ENCODE data around the gene FHOD3. TPM values are rescaled to one million over a fixed set of nuclear protein-coding genes. Genes with fewer than 3 reads are reported as not detected.

FHOD3 gene
- total and polyA plus RNA-seq, 11 donors = 109 to 532 (median 262) TPM

DNA sequence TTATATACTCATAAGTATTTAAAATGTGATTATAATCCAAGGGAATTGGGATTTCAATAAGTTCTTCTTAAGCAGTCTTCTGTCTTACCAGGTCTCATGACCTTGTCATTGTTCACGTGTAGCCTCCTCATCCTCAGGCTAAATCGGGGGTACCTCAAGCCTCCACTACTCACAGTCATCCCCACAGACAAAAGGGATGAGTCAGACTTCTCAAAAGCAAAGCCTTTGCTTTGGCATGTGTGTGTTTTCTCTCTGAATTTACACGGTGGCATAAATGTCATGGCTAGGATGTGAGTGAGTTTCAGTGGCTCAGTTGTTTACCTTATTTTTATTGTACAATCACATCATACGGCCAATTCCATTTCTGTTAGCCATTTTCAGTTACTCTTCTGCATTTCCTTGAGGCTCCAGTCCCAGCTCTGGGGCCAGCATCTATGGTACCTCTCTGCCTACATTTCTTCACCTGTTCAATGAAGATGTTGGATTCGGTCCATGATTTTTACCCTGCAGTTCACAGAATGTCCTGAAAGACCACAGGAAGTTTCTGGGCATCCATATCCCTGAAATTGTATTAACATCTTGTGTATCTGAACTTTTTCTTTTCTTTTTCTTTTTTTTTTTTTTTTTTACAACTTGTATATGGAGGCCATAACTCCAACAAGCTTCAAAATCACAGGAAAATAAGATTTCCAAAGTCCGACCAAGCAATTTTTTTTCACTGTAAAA, 195.3 kb downstream of the FHOD3 start:
- no peaks in the 10 kb centered on the region for H3K36me3 ChIP-seq
- no peaks in the 10 kb centered on the region for H3K9me3 ChIP-seq
- TF ChIP-seq, protein P1, sequence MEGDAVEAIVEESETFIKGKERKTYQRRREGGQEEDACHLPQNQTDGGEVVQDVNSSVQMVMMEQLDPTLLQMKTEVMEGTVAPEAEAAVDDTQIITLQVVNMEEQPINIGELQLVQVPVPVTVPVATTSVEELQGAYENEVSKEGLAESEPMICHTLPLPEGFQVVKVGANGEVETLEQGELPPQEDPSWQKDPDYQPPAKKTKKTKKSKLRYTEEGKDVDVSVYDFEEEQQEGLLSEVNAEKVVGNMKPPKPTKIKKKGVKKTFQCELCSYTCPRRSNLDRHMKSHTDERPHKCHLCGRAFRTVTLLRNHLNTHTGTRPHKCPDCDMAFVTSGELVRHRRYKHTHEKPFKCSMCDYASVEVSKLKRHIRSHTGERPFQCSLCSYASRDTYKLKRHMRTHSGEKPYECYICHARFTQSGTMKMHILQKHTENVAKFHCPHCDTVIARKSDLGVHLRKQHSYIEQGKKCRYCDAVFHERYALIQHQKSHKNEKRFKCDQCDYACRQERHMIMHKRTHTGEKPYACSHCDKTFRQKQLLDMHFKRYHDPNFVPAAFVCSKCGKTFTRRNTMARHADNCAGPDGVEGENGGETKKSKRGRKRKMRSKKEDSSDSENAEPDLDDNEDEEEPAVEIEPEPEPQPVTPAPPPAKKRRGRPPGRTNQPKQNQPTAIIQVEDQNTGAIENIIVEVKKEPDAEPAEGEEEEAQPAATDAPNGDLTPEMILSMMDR (IDR thresholded peaks at IDR 0.05) = peak in 1 of 12 donors; percentile 9
- TF ChIP-seq POLR2A (IDR thresholded peaks at IDR 0.05) = no peak
- no peak for ATAC-seq
- peaks cover 0 to 74% (median 18%) of the 10 kb centered on the region in 12 donors for H3K4me1 ChIP-seq
- no peak overlapping the region for H3K4me3 ChIP-seq
- DNase-seq = no peak
- intact Hi-C loops (cut with DNase I) = no loop called here
- 78 to 85% (median 80%) methylated on average over 6 of the region's 6 CpGs for WGBS, 4 donors
- H3K27ac ChIP-seq = peak overlapping the region in 8 of 12 donors; percentile 26 to 70 (median 46)
- H3K27me3 ChIP-seq = no peaks in the 10 kb centered on the region

DNA sequence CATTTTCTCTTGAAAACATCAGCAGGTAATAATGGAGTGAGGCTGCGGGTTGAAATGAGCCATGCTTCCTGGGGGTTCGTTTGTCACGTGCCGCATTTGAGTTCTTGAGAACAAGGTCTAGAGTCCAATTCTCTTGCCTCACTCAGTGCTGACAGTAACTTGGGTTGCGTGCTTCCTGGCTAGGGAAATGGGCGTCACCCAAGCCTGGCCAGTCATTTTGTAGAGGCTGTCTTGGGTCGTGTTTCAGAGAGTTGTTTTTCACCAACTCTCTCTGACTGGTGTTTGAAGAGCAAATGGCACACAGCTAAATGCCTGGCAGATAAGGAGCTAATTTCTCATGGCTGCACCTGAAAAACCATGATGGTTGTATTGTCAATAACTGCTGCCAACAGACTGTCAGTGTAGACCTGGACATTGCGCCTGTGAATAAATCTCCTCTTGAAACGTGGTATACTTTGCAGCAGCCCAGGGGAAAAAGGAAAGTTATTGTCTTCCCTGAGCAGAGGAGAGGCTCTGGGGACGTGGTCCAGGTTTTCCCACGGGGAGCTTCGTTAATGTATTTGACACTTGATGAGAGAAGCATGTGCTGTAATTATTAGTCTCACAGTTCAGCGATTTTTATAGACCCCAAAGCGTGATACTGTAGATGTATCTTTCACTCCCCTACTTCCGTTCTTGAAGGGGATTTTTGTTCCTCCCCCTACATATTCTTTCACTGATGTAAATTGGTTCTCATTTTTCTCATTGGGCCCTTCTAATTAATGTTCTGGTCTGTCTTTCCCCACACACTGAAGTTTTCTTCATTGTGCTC, 196.0 kb downstream of the FHOD3 start:
- no peaks in the 10 kb centered on the region for H3K27me3 ChIP-seq
- peaks cover 0 to 74% (median 17%) of the 10 kb centered on the region in 12 donors for H3K4me1 ChIP-seq
- no peaks in the 10 kb centered on the region for H3K9me3 ChIP-seq
- DNase-seq (peak in 3 of 5 donors; percentile 51 to 66 (median 56)), ATAC-seq (peak; percentile 62 to 85 (median 78))
- TF ChIP-seq, protein P1 (IDR thresholded peaks at IDR 0.05) = no peak
- no peak for TF ChIP-seq POLR2A (IDR thresholded peaks at IDR 0.05)
- H3K27ac ChIP-seq = peak overlapping the region in 10 of 12 donors; percentile 10 to 70 (median 46)
- no peaks in the 10 kb centered on the region for H3K36me3 ChIP-seq
- intact Hi-C loops (cut with DNase I) = no loop called here
- WGBS, 4 donors = 18 to 27% (median 19%) methylated on average over 15 of the region's 15 CpGs
- peak overlapping the region in 4 of 12 donors; percentile 10 to 18 (median 12) for H3K4me3 ChIP-seq

DNA sequence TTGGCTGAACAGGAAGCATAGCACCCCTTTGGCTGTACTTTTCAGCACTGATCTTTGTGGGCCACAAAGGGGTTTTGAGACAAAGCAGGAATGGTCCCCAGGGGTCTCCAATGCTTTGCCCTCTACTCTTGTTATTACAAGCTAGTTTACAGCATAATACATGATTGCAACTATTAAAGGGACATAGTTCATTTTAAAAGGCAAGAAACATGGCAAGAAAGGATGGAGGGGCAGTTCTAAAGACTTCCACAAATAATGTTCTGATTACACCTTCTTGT, 196.6 kb downstream of the FHOD3 start:
- no peak for DNase-seq
- TF ChIP-seq, protein P1 (IDR thresholded peaks at IDR 0.05) = no peak
- TF ChIP-seq POLR2A (IDR thresholded peaks at IDR 0.05) = no peak
- Histone ChIP-seq H3K4me3 (no peak overlapping the region), H3K36me3 (no peaks in the 10 kb centered on the region), H3K27me3 (no peaks in the 10 kb centered on the region), H3K4me1 (peaks cover 0 to 76% (median 17%) of the 10 kb centered on the region in 12 donors), H3K9me3 (no peaks in the 10 kb centered on the region), H3K27ac (peak overlapping the region in 9 of 12 donors; percentile 10 to 70 (median 47))
- intact Hi-C loops (cut with DNase I) = no loop called here
- no peak for ATAC-seq

DNA sequence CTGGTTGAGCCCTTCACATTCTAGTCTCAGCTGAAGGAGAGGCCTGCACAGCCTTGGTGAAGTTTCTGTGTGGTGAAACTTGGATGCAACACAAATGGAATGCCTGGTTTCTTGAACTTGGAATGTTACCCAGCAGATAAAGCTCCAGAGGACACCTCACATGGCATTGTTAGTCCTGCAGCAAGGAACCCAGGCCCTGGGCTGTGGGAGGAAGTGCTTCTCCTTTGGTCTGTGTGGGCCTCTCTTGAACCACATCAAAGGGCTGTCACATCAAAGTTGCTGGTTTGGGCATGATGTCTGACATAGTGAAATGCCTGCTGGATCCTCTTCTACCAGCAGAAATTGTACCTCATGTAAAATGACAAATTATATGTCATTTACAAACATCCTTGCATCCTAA, 198.5 kb downstream of the FHOD3 start:
- H3K4me1 ChIP-seq = peaks cover 0 to 78% (median 13%) of the 10 kb centered on the region in 12 donors
- no peak overlapping the region for H3K4me3 ChIP-seq
- H3K27me3 ChIP-seq = no peaks in the 10 kb centered on the region
- H3K36me3 ChIP-seq = no peaks in the 10 kb centered on the region
- H3K9me3 ChIP-seq = no peaks in the 10 kb centered on the region
- intact Hi-C loops (cut with DNase I) = no loop called here
- no peak for TF ChIP-seq POLR2A (IDR thresholded peaks at IDR 0.05)
- TF ChIP-seq, protein P1 (IDR thresholded peaks at IDR 0.05) = no peak
- DNase-seq (no peak), ATAC-seq (no peak)
- no peak overlapping the region for H3K27ac ChIP-seq
